ENCODE measurements around the gene ZBTB1.

The ZBTB1 gene

DNA sequence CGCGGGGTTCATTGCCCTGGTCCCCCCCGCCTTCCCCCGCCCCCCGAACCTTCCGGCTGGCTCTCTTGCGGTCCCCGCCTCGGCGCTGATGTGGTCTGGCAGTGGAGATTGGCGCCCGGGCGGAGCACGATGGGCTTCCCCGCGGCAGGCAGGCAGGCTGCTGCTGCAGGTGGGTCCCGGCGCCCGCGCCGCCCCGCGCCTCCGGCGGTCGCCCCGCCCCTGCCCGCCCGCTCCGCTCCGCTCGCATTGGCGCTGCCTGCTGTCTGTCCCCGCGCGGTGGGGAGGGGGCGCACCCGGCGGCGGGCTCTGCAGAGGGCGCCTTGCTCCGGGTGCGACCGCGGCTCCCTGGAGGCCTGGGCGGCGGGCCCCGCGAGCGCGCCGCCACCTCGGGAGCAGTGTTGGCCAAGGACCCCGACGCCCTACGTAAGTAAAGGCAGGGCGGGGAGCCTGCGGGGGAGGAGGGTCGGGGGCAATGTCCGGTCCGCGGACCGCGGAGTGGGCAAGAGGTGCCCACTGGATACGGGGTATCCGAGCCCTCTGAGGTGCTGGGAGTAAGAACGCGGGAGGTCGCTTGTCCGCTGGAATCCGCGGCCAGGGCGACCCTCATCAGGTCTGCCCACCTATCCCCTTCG, 39.3 kb upstream of the ZBTB1 start, which contains the start of gene AKAP5:
Gene AKAP5 (plus strand): TSS at position 309 of the 632 bp plus-strand sequence. CDS start 2,896 bp downstream, outside the sequence.
- peak; percentile 77 for DNase-seq (ENCODE audit: low spot score)
- peak within 1 kb of the TSS; percentile 88 for H3K4me3 ChIP-seq
- peak within 1 kb of the TSS; percentile 64 to 83 for H3K27ac ChIP-seq
- TF ChIP-seq, protein P1, sequence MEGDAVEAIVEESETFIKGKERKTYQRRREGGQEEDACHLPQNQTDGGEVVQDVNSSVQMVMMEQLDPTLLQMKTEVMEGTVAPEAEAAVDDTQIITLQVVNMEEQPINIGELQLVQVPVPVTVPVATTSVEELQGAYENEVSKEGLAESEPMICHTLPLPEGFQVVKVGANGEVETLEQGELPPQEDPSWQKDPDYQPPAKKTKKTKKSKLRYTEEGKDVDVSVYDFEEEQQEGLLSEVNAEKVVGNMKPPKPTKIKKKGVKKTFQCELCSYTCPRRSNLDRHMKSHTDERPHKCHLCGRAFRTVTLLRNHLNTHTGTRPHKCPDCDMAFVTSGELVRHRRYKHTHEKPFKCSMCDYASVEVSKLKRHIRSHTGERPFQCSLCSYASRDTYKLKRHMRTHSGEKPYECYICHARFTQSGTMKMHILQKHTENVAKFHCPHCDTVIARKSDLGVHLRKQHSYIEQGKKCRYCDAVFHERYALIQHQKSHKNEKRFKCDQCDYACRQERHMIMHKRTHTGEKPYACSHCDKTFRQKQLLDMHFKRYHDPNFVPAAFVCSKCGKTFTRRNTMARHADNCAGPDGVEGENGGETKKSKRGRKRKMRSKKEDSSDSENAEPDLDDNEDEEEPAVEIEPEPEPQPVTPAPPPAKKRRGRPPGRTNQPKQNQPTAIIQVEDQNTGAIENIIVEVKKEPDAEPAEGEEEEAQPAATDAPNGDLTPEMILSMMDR (IDR thresholded peaks at IDR 0.05), result no peak

DNA sequence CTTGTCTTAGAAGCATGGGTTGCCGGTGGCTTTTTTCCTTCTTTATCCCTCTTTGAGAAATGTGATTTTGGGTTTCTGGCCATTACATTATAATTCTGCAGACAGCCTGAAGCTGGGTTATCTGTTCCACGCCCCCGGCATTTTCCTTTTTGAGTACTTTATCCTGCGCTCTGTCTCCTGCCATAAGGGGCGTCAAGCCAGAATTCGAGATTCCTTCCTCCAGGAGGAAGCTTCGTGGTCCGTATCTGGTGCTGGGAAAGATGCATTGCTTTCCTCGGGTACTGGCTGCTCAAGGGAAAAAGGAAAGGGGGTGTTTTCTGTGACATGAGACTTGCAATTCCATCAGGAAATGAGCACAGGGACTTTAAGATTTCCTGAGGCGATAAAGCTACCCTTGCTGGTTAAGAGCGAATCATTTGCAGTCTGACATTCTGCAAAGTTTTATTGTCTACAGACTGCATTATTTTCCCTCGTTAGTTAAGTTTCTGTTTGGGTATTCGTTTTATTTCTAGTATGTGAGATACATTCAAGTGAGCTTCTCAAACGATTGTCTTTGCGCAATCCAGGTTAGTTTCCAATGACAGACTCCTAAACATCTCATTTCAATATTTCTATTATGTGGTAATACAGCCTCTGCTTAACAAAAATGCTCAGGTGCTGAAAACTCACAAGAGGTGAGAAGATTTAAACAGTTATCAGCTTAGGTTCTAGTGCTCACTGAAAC, 38.6 kb upstream of the ZBTB1 start:
- DNase-seq (ENCODE audit: low spot score), result no peak
- peak overlapping the region; percentile 88 for H3K4me3 ChIP-seq
- TF ChIP-seq, protein P1 (IDR thresholded peaks at IDR 0.05), result no peak
- H3K27ac ChIP-seq, result peak overlapping the region; percentile 64 to 83

DNA sequence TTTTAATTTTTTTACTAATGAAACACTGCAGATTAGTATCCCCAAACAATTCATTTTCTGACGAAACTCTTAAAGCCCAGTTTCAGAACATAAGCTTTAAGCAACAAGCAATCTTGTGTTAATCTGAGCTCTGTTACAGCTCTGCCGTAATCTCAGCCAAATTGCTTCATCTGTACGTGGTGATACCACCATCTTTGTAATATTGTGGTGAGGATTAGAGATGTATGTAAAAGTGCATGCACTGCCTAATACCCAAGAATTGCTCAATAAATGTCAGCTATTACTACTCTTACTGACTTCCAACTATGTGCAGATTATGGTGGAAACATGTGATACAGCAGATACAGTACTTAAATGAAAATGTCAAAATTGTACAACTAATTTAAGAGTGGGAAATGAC, 37.5 kb upstream of the ZBTB1 start:
- Histone ChIP-seq H3K27ac (no peak overlapping the region), H3K4me3 (no peak overlapping the region)
- TF ChIP-seq, protein P1 (IDR thresholded peaks at IDR 0.05), result no peak
- no peak for DNase-seq (ENCODE audit: low spot score)

DNA sequence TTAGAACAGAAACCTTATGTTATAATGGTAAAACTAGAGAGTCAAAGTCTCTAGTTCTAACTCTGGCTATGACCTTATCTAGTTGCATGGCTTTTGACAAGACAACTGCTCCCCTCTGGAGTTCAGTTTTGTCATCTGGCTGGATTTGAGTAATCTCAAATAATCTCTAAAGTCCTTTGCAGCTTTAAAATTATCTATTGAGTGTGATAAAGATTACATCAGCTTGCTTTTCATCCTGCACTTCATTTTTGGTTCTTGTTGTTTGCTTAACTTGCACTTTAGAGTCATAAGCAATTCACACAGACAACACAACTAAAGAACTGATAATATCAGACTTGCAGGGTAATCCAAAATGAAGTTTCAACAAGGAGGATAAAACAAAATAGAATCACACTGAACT, 37.0 kb upstream of the ZBTB1 start:
- Histone ChIP-seq H3K27ac (no peak overlapping the region), H3K4me3 (no peak overlapping the region)
- DNase-seq (ENCODE audit: low spot score), result no peak
- TF ChIP-seq, protein P1 (IDR thresholded peaks at IDR 0.05), result no peak

DNA sequence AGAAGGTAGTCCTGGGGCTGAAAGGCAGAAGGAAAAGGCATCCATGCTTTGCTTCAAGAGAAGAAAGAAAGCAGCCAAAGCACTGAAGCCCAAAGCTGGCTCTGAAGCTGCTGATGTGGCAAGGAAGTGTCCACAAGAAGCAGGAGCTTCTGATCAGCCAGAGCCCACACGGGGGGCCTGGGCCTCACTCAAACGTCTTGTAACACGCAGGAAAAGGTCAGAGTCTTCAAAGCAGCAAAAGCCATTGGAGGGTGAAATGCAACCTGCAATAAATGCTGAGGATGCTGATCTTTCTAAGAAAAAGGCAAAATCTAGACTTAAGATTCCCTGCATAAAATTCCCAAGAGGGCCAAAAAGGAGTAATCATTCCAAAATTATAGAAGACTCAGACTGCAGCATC, 36.1 kb upstream of the ZBTB1 start:
- DNase-seq (ENCODE audit: low spot score), result no peak
- TF ChIP-seq, protein P1 (IDR thresholded peaks at IDR 0.05), result no peak
- Histone ChIP-seq H3K4me3 (no peak overlapping the region), H3K27ac (no peak overlapping the region)

DNA sequence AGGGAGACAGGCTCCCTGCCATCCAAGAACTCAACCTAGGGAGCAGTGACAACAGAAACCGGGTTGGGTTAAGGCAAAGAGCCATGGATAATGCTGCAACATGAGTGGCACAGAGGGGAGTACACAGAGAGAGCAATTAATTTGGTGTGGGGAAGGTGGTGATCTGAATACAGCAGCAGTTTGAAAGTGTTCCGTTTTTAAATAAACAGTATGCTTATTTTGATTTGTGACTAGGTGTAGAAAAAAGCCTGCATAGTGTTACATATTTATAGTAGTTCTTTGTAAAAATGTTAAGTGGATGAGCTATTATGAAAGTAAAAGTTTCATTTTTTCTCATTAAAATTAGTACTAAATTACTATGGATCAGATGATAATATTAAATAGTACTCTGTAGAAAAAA, 30.5 kb upstream of the ZBTB1 start:
- no peak for DNase-seq (ENCODE audit: low spot score)
- TF ChIP-seq, protein P1 (IDR thresholded peaks at IDR 0.05), result no peak
- no peak overlapping the region for H3K4me3 ChIP-seq
- H3K27ac ChIP-seq, result no peak overlapping the region

DNA sequence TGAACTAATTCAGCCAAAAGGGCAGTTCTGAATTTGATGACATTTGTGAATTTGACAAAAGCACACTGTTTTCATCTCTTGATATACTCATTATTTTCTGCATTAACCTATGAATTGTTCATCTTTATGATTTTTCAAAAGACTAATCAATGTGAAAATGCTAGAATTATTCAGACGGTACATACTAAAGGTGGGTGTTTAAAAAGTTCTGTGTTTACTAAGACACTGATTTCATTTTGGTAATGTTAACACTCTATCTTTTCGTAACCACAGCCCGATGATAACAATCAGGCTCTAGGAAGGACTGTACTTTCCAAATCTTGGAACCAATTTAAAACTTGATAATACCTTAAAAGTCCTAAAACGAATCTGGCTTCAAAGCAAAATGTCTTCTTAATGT, 29.9 kb upstream of the ZBTB1 start:
- TF ChIP-seq, protein P1 (IDR thresholded peaks at IDR 0.05), result no peak

More for the DNA sequence above, 29.9 kb upstream of the ZBTB1 start:
- Histone ChIP-seq H3K4me3 (no peak overlapping the region), H3K27ac (no peak overlapping the region)
- no peak for DNase-seq (ENCODE audit: low spot score)

Measured in coronary artery (tissue), 2 donors.